Stomach (tissue), 9 donors: Measurements from ENCODE around the gene ZNF280D. TPM values are rescaled to one million over a fixed set of nuclear protein-coding genes. Genes with fewer than 3 reads are reported as not detected.

Experiments used
- DNase-seq, 2 donors: peaks; one replicate each; pipeline versions ENCODE4 v3.0.0 to v3.0.0-alpha.2; 2013 to 2019
- H3K27ac ChIP-seq, 5 donors: fragments of 200-600 bp in 4 of 5; sonication (generic) in 4 of 5; one replicate each; pipeline ENCODE4 v1.5.1; 2013 to 2019; ENCODE audit warnings: mild to moderate bottlenecking in 1 of 5, moderate library complexity in 1 of 5
- H3K27me3 ChIP-seq, 3 donors: fragments of 200-600 bp; sonication (generic); one replicate each; pipeline ENCODE4 v1.5.1; 2017 to 2019; ENCODE audit warnings: mixed run types in 1 of 3
- H3K36me3 ChIP-seq, 4 donors: fragments of 200-600 bp; sonication (generic); 1 replicate in 3 of 4; 2 replicates in 1 of 4; pipeline ENCODE4 v1.5.1; 2016 to 2019
- H3K4me1 ChIP-seq, 4 donors: fragments of 200-600 bp; sonication (generic); one replicate each; pipeline ENCODE4 v1.5.1; 2016 to 2019
- H3K4me3 ChIP-seq, 4 donors: fragments of 200-600 bp; sonication (generic) in 3 of 4; one replicate each; pipeline ENCODE4 v1.5.1; 2016 to 2019; ENCODE audit warnings: mild to moderate bottlenecking in 1 of 4
- H3K9me3 ChIP-seq, 4 donors: fragments of 200-600 bp; sonication (generic); one replicate each; pipeline ENCODE4 v1.5.1; 2016 to 2019
- CTCF ChIP-seq, 7 experiments: fragments of 450-650 bp in 4 of 7; fragments of 200-600 bp in 3 of 7; sonication (generic) in 3 of 7; IDR thresholded peaks; one replicate each; pipeline ENCODE4 v1.5.1; 2016 to 2019; ENCODE audit warnings: antibody characterized with exemption in 7 of 7, control low read depth in 2 of 7, mild to moderate bottlenecking in 1 of 7
- EP300 ChIP-seq: sonication (generic); formaldehyde crosslinking; IDR thresholded peaks from one replicate; pipeline ENCODE4 v1.6.1; 2017; ENCODE audit warnings: antibody characterized with exemption
- POLR2A ChIP-seq, 4 donors: fragments of 450-650 bp; IDR thresholded peaks; one replicate each; pipeline ENCODE4 v1.6.1; 2016; ENCODE audit warnings: antibody characterized with exemption in 4 of 4, control low read depth in 2 of 4, mild to moderate bottlenecking in 1 of 4, moderate library complexity in 1 of 4
- POLR2AphosphoS5 ChIP-seq, 3 donors: sonication (generic); formaldehyde crosslinking; IDR thresholded peaks; one replicate each; pipeline ENCODE4 v1.6.1; 2016; ENCODE audit warnings: antibody characterized with exemption in 3 of 3
- WGBS, 5 donors: extraction: QIAGEN DNeasy Blood & Tissue Kit in 3 of 5; methylation state at CpG; one replicate each; pipeline versions ENCODE4 v1.1.5 to v1.1.7; 2013 to 2018; 5-methylcytosine and 5-hydroxymethylcytosine counted together
- intact Hi-C: fragments of 100-400 bp; cut with DNase I; formaldehyde crosslinking; loops from one replicate; pipeline ENCODE4 v1.15.1; 2023; ENCODE audit warnings: low total_unique reads
- polyA plus RNA-seq, 3 donors: library from polyadenylated mRNA; stranded (reverse); fragments of 200-250 nt; gene quantifications; one replicate each; pipeline ENCODE4 v1.2.3, GENCODE V29; 2013
- total RNA-seq, 5 donors: library from RNA; depleted of rRNA; stranded (reverse); fragments of >200 nt; gene quantifications; one replicate each; pipeline versions ENCODE4 v1.1.0 to v1.2.3, GENCODE V29; 2014 to 2016
- donor health status: healthy with polysubstance abuse.
- donor health status: Bipolar disorder and iron deficiency.
- donor health status: healthy.

Gene ZNF280D
- total and polyA plus RNA-seq, 8 donors, result 7.6 to 142 (median 33.3) TPM

- no peaks in the 10 kb centered on the region for H3K9me3 ChIP-seq
- intact Hi-C loops, result no loop called here
- no peak for TF ChIP-seq POLR2A (IDR thresholded peaks at IDR 0.05)
- no peak for TF ChIP-seq EP300
- no peak for TF ChIP-seq POLR2AphosphoS5 (IDR thresholded peaks at IDR 0.05)
- no peak for TF ChIP-seq CTCF (IDR thresholded peaks at IDR 0.05)
- H3K4me3 ChIP-seq, result no peak overlapping the region
- H3K27ac ChIP-seq, result no peak overlapping the region
- H3K4me1 ChIP-seq, result peaks cover 0 to 14% (median 0%) of the 10 kb centered on the region in 4 donors
- H3K36me3 ChIP-seq, result peaks cover 6 to 67% (median 56%) of the 10 kb centered on the region in 4 donors
- DNase-seq, result no peak
- H3K27me3 ChIP-seq, result no peaks in the 10 kb centered on the region
Observed at GRCh38 chr15:56672721-56673120, 60.6 kb downstream of the ZNF280D start.

- Histone ChIP-seq H3K27ac (no peak overlapping the region), H3K4me1 (peaks cover 0 to 10% (median 0%) of the 10 kb centered on the region in 4 donors), H3K9me3 (no peaks in the 10 kb centered on the region), H3K36me3 (peaks cover 6 to 78% (median 62%) of the 10 kb centered on the region in 4 donors), H3K27me3 (no peaks in the 10 kb centered on the region), H3K4me3 (no peak overlapping the region)
- WGBS, 5 donors, result 31 to 52% (median 35%) methylated on average over 1 of the region's 1 CpG
- TF ChIP-seq POLR2A (IDR thresholded peaks at IDR 0.05), result no peak
- TF ChIP-seq CTCF (IDR thresholded peaks at IDR 0.05), result no peak
- no peak for TF ChIP-seq EP300
- TF ChIP-seq POLR2AphosphoS5 (IDR thresholded peaks at IDR 0.05), result no peak
- peak in 1 of 2 donors; percentile 14 for DNase-seq
- intact Hi-C loops, result no loop called here
Observed at GRCh38 chr15:56667517-56667916, 65.8 kb downstream of the ZNF280D start.

- DNase-seq, result no peak
- no peak overlapping the region for H3K4me3 ChIP-seq
- no peak for TF ChIP-seq POLR2A (IDR thresholded peaks at IDR 0.05)
- no peak for TF ChIP-seq POLR2AphosphoS5 (IDR thresholded peaks at IDR 0.05)
- TF ChIP-seq CTCF (IDR thresholded peaks at IDR 0.05), result no peak
- TF ChIP-seq EP300, result no peak
Observed at GRCh38 chr15:56660943-56661342, 72.4 kb downstream of the ZNF280D start.

GRCh38 chr15:56659197-56659596 lies 74.1 kb downstream of the ZNF280D start:
- Histone ChIP-seq H3K36me3 (peaks cover 3 to 65% (median 40%) of the 10 kb centered on the region in 4 donors), H3K27me3 (no peaks in the 10 kb centered on the region), H3K9me3 (no peaks in the 10 kb centered on the region), H3K4me1 (no peaks in the 10 kb centered on the region), H3K4me3 (no peak overlapping the region), H3K27ac (no peak overlapping the region)
- intact Hi-C loops, result no loop called here
- no peak for DNase-seq
- 70 to 87% (median 82%) methylated on average over 2 of the region's 2 CpGs for WGBS, 5 donors
- TF ChIP-seq POLR2AphosphoS5 (IDR thresholded peaks at IDR 0.05), result no peak
- TF ChIP-seq POLR2A (IDR thresholded peaks at IDR 0.05), result no peak
- no peak for TF ChIP-seq EP300
- no peak for TF ChIP-seq CTCF (IDR thresholded peaks at IDR 0.05)

More at GRCh38 chr15:56660943-56661342, 72.4 kb downstream of the ZNF280D start:
- Histone ChIP-seq H3K9me3 (no peaks in the 10 kb centered on the region), H3K4me1 (no peaks in the 10 kb centered on the region), H3K27me3 (no peaks in the 10 kb centered on the region), H3K36me3 (peaks cover 6 to 73% (median 55%) of the 10 kb centered on the region in 4 donors), H3K27ac (no peak overlapping the region)
- intact Hi-C loops, result no loop called here
